Left kidney (tissue), 2 donors: ENCODE results near the gene LONP1. TPM values are rescaled to one million over a fixed set of nuclear protein-coding genes. Genes with fewer than 3 reads are reported as not detected.
"Not testable (repeated sequence)": the region's sequence is repeated elsewhere in the genome, so short reads cannot be mapped to it uniquely, and the experiment has no call there.

ENCODE experiments used
- DNase-seq: peaks from one replicate; pipeline ENCODE4 v3.0.0-alpha.2; 2013
- polyA plus RNA-seq: library from polyadenylated mRNA; unstranded; fragments of 120-200 nt; gene quantifications from one replicate; pipeline ENCODE4 v1.2.1, GENCODE V29; 2013; ENCODE audit not compliant: insufficient read length

LONP1 gene
- polyA plus RNA-seq, 1 donor: 50.7 TPM

DNA sequence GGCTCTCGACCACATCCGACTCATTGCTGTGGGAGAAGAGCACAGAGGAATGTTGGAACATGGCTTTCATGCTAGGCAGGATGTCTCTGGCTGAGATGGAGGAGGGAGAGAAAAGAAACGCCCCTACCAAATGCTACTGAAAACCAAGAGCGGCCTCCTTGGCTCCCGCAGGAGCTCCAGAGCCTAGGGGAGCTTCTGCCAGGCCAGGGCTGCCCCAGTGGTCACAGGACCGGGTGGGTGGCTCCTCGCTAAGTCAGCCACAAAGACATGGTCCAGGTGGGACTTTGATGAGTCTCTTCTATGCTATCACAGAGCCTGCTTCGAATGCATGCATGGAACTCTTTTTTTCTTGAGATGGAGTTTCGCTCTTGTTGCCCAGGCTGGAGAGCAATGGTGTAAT is 6.7 kb downstream of the LONP1 start:
- no peak for DNase-seq

- DNase-seq: no peak
These were observed 8.2 kb downstream of the LONP1 start for GRCh38 chr19:5711713-5712161.

- DNase-seq: no peak
These were observed 8.9 kb downstream of the LONP1 start for GRCh38 chr19:5711025-5711424.

DNA sequence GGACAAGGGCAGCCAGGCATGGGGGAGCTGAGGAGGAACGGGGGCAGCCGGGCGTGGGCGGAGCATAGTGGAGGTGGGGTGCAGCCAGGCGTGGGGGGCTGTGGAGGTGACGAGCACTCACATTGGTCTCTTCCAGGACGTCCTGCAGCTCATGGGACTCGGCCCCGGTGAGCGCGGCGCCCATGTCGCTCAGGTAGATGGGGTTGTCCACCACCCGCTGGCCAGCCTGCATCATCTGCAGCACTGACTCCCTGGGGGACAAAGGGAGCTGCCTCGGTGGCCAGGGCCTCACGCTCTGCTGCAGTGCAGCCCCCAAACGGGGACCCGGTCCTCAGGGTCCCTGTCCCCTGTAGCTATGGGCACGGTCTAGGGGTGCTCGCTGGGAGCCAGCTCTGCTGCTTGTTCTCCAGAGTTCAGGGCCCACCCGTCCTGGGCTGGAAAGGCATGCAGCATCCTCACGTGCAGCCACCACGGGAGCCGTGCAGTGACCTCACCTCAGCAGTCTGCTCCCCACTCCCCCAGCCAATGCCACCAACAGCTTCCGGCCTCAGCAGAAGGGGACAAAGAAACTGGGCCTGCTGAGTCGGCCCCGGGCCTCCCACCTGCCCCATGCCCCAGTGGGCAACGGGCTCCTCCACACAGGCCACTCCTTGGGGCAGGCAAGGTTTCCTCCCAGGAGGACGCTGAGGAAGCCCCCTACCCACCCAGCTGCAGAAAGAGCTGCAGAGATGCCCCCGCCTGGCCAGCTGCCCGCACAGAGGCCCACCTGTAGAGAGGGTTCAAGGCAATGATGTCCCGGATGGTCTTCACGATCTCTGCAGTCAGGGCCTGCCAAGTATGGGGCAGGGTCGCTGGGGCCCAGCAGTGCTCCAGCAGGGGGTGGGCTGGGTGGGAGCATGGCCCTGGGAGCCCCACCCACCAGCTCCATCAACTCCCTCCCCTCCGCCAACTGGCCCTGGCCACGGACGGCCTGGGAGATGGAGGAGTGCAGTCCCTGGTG is 12.1 kb downstream of the LONP1 start:
- no peak for DNase-seq

- no peak for DNase-seq
These were observed 12.9 kb downstream of the LONP1 start for GRCh38 chr19:5706876-5707573.

DNA sequence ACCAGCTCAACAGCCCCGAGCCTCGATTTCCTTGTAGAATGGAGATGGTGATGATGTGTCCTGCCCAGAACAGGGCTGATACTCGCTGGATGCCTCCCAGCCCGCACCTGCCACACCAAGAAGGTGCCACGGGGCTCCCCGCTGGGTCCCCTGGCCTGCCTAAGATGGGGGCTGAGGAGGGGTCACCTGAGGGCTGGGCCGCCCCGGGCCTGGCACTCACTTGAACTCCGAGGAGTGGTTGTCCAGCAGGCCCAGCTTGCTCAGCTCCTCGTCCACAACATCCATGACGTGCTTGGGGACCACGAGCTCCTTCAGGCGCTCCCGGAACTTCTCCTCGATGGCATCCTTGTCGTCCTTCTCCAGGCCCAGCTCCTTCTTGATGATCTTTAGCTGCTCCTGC is 14.4 kb downstream of the LONP1 start:
- DNase-seq: no peak

GRCh38 chr19:5703819-5704818 is 15.8 kb downstream of the LONP1 start:
- no peak for DNase-seq

DNA sequence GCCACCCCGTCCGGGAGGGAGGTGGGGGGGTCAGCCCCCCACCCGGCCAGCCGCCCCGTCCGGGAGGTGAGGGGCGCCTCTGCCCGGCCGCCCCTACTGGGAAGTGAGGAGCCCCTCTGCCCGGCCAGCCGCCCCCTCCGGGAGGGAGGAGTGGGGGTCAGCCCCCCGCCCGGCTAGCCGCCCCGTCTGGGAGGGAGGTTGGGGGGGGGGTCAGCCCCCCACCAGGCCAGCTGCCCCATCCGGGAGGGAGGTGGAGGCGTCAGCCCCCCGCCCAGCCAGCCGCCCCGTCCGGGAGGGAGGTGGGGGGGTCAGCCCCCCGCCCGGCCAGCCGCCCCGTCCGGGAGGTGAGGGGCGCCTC is 17.9 kb downstream of the LONP1 start:
- DNase-seq: not testable (repeated sequence)

DNA sequence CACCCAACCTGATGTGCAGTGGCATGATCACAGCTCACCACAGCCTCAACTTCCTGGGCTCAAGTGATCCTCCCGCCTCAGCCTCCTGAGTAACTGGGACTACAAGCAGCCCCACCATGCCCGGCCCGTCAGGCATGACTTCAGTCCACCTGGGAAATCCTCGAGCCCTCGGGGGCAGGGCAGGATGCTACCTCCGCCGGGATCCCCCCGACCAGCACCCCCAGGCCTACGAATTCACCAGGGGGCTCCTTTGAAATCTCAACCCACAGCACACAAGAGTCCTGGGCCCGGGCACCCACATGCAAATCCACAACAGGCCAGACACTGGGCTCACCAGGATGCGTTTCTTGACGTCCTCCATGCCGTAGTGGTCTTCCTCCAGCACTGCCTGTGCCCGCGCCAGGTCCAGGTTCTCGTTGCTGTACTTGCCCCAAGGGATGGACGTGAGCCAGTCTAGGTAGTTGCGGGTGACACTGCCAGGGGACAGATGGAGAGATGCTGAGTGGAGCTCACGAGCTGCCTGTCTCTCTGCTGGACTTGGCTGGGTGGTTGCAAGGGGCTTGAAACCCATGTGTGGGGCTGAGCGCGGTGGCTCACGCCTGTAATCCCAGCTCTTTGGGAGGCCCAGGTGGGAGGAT is 19.4 kb downstream of the LONP1 start:
- DNase-seq: no peak

DNA sequence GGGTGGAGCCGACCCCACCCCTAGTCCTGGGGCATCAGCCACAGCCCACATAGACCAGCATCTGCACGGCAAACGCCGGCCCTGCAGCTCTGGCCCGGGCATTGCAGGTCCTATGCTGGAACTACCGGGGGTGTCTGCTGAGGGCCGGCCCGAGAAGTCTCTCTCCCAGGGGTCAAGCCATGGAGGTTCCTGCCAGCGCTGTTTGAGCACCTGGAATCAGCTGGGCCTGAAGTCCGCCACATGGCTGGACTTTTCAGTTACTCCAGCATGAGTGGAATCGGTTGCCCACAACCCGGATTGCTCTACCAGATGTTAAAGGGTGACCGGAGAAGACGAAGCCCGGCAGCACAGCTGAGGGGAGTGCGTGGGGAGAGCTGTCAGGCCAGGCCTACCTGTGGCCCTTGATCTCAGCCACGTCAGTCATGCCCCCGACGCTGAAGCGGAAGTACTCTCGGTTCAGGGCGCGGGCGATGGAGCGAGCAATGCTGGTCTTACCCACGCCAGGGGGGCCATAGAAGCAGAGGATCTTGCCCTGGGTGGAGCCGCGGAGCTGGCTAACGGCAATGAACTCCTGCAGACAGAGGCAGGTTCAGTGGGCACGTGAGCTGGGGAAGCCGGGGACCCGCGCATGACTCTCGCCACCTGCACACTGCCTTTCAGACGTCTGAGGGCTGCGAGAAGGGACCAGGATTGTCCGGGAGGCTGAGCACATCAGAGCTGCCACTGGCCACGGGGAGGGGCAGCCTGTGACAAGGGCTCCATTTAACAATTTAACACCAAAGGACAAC is 21.1 kb downstream of the LONP1 start:
- no peak for DNase-seq

DNA sequence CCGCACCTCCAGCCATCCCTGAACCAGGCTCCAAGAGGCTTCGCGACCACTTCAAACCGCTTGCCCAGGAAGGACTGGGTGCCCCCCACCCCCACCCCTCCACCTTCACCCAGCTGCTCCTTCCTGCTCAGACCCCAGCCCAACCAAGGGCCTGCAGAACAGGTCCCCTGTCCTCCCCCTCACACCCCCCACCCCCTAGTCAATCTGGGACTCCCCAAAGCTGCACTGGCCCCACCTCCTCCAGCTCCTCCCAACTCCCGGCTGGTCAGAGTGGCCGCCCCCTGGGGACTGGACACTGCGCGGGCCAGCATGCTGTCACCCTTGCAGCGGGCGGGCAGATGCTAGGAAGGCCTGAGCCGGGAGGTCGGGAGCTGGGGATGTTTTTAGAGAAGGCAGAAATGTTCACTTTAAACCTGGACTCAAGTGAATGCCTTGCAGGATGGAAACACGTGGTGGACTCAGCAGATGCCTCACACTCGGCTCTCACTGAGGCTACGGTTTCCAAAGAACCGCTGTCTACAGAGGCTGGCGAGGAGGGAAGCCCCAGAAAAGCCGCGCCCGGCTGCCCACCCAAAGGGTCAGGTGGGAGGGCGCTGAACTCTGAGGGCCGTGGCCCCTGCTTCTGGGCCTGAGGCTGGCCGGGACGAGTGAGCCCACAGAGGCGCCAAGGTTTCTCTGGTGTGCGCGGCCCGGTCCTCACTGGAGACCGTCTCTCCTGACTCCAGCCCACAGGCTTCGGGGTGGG is 21.9 kb downstream of the LONP1 start:
- DNase-seq: no peak

- no peak for DNase-seq
These were observed 22.7 kb downstream of the LONP1 start for GRCh38 chr19:5697022-5697889.

DNA sequence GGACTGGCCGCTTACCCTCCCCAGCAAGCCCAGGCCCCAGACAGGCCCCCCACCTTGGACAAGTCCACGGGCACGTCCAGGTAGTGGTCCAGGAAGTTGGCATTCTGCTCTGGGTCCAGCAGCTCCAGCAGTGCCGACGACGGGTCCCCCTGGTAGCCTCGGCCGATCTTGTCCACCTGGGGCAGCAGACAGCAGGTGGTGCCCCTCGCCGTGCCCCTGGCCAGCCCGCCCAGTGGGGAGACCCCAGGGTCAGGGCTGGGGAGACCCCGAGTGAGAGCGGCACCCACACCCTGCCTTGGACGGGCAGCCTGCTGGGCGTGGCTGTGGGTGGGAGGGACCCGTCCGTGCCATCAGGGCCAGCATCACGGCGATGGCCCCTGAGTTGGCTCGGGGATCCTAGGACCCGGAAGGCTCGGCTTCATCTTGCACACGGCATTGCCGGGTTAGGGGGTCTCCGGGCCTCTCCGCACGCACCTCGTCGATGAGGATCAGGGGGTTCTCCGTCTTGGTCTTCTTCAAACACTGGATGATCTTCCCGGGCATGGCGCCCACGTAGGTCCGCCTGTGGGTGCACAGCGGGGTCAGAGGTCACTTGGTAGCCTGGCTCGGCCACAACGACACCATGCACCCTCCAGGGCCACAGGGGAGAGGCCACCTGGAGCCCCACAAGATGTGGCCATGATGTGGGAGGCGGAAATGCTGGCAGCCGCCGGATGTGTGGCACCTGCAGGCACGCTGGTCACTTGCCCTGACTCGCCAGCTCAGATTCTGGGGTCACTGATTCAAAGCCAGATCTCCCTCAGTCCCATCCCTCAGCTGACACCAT is 23.5 kb downstream of the LONP1 start:
- DNase-seq: no peak

- no peak for DNase-seq
These were observed 24.2 kb downstream of the LONP1 start for GRCh38 chr19:5695649-5696195.

DNA sequence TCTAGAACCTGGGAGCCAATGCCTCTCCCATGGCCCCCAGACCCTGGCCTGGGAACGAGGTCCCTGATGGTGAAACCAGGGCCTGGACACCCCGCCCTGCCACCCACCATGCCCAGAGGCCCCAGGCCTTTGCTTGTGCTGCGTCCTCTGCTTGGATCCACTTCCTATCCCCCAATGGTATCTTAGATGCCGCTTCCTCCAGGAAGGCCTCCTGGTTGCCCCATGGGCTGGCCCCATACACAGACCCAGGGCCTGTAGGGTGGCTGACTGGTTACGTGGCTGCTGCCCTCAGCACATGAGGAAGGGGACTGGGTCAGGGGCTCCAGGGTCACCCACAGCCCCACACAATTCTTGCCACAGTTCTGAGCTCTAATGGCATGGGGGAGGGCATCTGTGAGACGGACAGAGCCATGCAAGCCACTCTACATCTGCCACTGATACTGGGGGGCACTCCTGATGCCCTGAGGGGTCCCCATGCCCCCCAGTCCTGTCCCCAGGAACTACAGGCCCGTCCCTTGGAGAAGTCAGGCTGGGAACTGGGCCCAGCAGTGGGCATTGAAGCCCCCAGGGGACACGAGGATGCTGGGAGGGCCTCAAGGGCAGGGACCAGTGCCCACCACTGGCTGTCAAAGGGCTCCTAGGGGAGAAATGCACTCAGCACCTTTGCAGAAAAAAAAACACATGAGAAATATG is 24.8 kb downstream of the LONP1 start:
- DNase-seq: no peak

DNA sequence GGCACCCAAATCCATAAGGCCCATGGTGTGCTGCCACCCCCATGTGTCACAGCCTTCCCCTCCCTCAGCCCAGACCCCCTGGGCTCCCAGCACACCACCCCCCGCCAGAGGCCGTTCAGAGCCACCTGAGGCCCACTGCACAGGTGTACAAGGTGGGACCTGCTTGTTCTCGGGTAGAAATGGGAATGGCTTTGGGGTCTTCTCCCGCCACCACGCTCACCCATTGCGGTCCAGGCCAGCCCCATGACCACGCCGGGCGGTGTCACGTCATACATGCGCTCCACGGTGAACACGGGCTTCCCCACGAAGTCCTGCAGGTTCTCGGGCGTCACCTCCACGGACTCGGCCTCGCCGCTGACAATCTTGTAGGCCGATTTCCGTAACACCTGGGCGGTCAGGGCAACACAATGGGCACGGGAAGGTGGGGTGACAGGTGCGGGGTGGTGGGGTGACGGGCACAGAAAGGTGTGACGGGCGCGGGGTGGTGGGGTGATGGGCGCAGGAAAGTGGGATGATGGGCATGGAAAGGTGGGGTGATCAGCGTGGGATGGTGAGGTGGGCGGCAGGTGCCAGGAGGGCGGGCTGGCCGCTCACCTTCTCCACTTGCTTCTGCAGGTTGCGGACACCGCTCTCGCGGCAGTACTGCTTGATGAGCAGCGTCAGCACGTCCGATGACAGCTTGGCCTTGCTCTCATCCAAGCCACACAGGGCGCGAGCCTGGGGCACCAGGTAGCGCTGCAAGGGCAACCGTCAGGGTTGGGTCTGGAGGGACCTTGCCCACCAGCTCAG is 25.6 kb downstream of the LONP1 start:
- DNase-seq: no peak
